HL-60/S4 treated with phorbol 12-myristate 13-acetate at 8.2 ng/mL for 4 days and 3 days (cell line): Measurements from ENCODE around the gene CARD9.

ENCODE experiments used
- in situ Hi-C: fragments of 300-500 bp; cut with MboI; formaldehyde crosslinking; loops from 2 replicates; pipeline ENCODE4 v1.15.0; 2022; ENCODE audit warnings: low sequenced_read_pairs

CARD9 gene

DNA sequence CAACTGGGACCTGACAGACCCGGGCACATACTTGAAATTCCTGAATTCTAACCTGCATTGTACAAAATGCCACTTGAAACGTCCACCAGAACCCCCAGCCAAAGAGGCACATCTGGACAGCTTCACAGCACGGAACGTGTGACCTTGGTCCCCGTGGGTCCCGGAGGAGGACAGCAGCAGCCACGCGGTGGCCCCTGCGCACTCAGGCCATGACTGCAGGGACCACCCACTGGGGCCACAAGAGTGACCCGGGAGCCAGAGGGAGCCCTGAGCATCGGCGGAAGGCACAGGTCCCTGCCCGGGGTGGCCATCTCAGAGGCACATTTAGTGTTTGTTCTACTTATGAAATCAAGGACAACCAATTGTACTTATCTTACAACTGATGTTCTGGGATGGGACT is 28.6 kb upstream of the CARD9 start:
- in situ Hi-C loops, result no loop called here

DNA sequence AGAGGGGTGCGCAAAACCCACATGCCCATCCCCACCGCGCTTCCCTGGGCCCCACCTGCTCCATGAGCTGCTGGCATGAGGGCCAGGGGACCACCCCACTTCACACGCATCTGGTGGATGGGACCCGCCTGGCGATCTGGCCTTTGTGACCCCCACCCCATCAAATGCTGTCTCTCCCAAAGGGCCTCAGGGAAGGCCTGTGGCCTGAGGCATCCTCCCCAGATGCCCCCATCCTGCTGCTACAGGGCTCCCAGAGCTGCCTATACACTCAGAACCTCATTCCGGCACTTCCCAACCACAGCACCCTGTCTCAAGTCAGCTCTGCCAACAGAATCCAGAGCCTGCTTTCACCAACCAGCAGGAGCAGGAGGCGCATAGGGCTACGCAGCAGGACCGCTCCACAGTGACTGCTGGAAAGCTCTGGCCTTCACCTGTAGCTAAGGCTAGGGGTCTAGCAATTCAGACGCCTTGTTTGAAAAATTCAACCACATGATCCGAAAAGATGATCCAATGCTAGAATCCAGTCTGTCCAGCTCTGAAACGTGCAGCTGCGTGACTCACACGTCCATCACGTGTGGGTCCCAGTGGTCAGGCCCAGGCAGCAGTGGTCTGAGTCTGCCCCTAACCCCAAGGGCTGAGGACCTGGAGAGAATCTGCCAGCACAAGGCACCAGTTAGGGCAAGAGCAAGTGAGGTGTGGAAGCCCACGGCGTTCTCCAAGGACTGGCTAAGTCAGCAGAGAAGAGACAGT is 27.9 kb upstream of the CARD9 start:
- in situ Hi-C loops, result no loop called here

DNA sequence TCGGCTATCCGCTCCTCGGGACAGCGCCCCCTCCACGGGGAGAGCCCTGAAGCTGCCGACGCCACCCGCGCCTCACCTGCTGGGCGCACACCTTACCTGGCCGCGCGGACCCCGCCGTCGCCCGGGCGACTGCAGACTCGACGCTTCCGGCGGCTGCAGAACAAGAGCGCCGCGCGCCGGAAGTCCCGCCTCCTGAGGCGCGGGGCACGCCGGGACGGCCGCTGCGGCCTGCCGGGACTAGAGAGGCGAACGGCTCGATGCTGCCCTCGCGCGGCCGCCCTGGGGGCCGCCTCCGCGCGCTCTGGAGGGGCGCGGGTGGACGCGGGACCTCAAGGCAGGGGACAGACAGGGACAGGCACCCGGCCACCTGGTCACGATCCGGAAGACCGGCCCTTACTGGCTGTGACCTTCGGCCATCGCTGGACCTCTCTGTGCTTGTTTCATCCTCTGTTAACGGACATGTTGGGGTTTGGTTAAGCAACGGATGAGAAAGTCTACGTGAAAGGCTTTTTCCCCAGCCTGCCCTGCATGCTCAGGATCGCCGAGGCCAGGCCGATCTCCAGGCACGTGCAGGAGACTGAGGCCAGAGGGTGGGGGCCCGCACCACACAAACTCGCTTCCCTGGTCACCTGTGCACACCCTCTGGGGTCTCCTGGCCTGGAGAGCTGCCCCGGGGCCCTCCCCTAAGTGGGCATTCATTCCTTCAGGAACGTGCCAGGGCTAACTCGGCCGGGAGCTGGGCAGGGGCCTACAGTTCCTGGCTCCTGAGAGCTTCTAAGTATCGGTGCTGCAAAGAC is 26.8 kb upstream of the CARD9 start, which contains the start of gene SNAPC4:
SNAPC4 (minus strand) TSS at position 133 of the 797 bp plus-strand sequence. CDS start 1,742 bp downstream, outside the sequence.
- in situ Hi-C loops, result no loop called here

DNA sequence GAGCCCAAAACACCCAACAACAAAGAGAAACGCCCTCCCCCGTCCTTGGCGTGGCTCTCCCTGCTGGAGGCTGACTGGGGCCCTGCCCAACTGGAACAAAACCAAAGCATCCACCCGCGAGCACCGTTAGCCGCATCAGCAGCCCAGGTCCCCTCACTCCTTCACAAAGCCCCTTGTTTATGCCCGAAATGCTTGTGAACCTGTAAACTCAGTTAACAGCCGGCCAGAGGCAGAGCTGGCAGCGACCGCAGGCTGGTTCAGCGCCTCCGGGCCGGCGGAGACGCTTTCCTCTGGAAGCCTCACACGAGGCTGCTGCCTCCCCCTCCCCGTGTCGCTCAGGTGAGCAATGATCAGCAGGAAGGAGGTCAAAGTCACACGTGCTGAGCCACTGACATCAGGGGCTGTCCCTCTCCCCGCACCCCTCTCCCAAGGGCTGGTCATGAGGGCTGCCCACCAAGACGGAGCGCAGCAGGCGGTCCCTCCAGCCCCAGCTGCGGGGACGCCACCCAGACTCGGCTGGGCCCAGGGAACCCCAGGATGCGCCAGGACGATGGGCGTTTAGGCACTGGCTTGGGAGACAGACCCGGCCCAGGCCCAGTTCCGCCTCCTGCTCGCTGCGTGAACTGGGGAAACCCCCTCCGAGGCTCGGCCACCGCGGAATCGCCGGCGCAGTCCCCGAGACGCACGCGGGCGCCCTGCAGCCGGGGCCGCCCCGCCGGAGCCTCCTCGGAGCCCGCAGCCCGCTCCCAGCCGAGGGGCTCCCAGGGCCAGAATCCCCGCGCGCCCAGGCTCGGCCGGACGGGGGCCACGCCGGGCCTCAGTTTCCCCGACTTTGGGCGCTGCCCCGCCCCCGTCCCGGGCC is 25.9 kb upstream of the CARD9 start:
- in situ Hi-C loops, result no loop called here

DNA sequence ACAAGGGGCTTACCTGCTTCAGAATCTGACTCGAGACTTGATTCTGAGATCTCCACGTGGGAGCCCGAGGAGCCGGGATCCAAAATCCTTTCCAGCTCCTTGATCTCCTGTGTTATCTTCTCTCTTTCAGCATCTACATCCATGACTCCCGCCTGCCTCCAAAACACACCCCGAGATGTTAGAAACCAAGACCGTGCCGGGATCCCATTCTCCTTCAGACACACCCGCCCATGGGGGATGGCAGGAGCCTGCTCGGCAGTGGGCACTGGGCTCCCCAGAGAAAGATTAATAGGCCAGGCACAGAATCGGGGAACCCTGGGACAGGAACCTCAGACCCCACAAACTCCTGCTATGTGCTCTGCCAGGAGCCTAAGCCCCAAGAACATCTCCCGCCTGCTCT is 24.8 kb upstream of the CARD9 start:
- in situ Hi-C loops, result no loop called here

DNA sequence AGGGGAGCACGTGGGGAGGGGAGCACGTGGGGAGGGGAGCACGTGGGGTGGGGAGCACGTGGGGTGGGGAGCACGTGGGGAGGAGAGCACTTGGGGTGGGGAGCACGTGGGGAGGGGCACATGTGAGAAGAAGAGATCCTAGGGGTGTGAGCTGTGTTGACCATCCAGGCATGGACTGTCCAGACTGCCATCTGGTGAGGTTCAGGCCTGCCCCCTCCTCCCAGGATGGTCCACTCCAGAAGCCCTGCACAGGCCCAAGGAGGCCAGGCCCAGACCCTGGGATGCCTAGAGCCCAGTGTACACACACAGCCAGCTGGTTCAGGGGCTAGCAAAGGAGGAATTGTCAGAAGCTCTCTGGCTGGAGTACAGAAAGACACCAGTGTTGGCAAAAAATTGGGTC is 24.2 kb upstream of the CARD9 start:
- in situ Hi-C loops, result no loop called here

DNA sequence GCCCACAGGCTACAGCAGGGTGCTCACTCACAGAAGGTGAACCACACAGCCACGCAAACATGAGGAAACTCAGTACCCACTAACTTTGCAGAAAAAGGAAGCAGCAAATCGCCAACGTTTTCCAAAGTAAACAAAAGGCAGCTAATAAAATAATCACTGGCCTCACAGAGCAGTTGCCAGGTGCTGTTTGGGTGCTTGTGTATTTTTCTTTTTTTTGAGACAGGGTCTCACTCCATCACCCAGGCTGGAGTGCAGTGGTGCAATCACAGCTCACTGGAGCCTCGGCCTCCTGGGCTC is 22.7 kb upstream of the CARD9 start:
- in situ Hi-C loops, result no loop called here

DNA sequence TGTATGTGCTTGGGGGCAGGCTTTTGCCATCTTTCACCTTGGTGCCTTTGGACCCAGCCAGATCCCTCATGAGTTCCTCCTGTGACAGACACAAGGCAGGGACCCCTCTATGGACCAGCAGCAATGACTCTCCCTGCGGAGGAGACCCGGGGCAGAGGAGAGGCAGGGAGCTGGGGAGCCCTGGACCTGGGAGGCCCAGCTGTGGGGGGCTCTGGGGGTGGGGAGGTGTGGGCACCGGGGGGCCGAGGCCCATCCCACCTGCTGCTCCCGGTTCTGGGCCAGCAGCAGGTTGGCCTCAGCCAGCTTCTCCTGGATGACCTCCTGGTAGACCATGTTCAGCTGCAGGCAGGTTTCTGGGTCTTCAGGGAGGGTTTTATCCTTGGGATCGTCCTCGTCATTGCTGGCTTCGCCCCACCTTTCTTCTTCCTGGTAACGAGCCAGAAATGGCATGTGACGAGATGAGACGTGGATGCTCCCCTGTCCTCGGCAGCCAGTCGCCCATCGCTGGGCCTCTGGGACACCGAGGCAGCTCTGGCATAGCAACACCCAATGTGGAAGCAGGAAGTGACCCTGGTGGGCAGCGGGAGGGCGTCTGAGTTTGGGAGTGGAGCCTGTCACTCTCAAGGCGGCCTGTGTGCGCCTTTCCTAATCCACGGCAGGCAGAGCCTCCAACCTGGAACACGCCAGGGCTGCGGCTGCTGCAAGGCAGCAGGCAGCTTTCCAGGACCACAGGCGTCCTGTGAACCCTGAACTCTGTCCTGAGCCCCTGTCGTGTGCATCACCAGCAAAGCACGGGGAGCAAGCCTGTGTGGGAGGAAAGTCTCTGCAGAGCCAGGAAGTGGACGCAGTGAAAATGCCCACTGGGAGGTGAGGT is 22.1 kb upstream of the CARD9 start:
- in situ Hi-C loops, result no loop called here

DNA sequence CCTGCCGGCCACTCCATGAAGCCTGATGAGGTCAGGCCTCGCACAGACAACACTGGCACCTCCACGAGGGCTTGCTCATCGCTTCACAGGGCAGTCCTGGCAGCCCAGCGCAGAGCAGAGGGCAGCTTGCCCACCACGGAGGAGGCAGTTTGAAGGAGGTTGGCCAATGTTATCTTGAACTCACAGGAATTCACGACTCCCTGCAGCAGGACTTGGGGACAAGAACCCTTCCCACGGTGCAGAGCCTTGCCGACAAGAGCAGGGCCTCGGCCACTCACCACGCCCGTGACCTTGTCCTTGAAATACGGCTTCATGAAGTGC is 21.5 kb upstream of the CARD9 start:
- in situ Hi-C loops, result no loop called here

DNA sequence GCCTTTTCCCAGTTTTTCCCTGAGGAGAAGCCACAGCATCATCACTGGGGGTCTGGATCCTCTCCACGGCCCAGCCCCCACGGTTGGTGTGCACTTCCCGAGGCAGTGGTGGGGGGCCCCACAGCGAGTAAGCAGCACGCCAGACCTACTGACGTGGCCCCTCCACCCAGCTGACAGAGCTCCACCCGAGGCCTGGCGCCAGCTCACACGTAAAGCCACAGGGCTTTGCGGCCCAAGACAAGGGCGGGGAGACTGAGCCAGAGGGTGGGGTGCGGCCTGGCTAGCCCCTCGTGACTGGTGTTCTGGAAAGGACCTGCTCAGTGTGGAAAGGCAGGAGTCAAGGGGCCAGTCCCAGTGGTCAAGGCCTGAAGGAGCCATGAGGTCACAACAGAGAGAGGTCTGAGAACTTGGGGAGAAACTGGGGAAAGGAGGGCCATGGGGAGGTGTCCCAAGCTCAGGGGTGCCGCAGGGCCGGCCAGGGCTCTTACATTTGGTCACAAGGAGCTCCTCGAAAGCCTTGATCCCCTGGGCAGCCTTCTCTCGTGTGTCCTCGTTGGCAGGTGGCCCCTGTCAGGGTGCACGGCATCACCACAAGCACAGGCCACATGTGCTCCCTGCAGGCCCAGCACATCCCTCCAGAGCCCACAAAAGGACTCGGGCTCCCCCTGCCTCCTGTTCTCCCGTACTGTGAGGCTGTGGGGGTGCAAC is 21.0 kb upstream of the CARD9 start:
- in situ Hi-C loops, result no loop called here

DNA sequence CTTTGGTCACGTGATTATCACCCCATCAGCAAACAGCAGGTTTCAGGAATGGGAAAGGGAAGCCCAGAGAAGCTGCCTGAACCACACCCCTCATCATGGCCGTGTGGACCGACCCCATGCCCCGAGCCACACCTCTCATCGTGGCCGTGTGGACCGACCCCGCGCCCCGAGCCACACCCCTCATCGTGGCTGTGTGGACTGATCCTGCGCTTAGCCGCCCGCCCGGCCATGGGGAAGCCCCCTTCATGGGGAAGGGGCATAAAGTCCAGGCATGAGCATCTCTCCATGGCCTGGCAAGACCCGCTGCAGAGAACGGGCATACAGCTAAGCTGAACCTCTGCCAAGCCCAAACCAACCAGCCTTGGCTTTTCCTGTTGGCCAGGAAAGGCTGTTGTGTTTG is 20.1 kb upstream of the CARD9 start:
- in situ Hi-C loops, result no loop called here

DNA sequence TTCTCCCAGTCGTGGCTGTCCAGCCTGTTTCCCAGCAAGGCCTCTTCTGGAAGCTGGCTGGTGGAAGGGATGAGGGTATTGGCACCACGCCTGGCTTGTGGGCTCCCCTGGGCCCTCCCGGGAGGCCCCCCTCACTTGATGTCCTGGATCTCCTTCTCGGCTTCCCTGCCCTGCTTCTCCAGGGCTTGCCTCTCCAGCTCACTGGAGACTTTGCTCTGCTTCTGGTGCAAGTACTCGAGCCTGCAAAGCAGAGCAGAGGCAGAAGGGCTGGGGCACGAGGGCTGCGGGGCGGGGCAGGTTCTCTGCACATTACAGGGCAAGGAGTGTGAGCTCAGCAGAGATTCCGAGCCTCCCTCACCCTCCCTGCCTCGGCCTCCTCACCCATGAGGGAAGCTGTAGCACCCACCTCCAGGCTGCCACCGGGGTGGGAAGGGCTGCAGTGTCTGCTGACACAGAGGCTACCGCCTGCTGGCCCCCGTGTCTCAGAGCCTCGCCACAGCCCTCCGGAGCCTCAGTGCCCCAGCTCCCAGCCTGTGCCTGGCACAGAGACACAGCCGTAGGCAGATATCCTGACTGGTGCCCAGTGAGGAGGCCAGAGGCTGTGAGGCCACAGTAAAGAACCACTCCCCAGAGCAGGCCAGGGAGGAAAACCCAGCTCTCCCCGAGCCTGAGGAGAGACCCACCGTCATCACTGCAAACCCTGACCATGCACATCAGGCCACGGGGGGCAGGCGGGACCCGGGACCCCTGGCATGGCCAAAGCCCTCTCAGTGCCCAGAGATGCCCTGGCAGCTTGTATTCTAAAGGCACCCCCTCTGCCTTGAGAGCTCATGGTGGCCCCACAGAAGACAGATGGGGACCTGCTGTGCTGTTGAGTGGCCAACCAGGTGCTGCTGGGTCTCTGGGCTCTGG is 19.3 kb upstream of the CARD9 start:
- in situ Hi-C loops, result no loop called here

DNA sequence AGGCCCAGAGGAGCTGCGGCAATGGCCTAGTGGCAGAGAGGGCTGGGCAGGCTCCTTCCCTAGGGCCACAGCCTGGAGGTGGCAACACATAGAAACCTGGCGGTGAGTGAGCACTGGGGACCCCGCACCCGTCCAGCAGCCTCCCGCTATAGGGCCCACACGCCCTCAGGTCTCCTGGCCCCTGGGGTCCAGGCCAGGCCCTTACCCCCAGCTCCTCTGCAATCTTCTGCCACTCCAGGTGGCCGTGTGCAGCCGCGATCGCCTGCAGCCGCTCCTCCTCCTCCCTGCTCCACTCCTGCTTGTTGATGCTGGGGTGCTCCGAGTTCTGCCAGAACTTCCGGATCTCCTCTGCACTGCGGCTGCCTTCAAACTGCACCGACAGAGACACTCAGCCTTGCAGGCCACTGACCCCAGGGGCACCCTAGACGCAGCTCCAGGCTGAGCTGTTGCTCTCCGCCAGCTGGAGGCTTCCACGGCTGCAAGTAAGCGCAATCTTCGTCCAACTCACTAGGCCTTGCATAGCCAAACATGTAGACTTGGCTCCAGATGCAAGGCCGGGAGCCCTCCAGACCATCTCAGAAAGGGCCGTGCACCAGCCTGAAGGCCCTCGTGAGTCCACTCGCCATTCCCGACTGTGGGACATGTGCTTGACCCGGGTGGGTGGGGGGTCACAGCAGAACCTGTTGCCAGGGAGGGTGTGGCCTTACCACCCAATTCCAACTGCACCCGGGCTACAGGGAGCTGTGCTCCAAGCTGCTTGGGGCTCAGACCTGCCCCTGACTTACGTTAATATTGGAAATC is 18.5 kb upstream of the CARD9 start:
- in situ Hi-C loops, result no loop called here

DNA sequence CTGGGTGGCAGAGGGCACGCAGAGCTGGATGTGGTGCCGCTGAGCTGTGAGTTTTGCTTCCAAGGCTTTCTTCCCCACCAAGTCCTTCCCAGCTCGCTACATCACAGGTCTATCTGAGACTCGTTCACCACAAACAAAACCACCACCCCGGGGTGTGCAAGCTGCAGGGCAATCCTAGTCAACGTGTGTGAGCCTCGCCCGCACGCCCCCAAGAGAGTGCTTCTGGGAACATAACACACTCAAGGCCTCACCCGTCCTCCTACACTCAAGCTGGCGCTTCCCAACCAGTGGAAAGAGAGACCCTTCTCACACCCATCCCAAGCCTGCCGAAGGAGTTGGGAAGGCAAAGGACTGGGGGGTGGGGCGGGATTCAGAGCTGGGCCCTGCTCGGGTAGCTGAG is 15.9 kb upstream of the CARD9 start:
- in situ Hi-C loops, result no loop called here

DNA sequence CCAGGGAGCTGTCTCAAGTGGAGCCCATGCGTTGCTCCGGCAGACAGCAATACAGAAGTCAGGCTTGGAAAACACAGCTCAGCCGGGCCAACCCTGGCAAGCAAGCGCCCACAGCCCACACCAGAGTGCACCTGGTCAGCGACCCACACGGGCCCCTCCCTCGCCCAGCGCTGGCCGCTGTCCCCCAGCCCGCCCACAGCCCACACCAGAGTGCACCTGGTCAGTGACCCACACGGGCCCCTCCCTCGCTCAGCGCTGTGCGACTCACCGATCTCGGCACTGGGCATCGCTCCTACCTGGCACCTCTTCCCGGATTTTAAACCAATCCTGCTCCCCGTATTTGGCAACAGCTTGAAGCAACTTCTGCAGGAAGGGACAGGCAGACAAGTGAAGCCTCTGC is 13.7 kb upstream of the CARD9 start:
- in situ Hi-C loops, result no loop called here

DNA sequence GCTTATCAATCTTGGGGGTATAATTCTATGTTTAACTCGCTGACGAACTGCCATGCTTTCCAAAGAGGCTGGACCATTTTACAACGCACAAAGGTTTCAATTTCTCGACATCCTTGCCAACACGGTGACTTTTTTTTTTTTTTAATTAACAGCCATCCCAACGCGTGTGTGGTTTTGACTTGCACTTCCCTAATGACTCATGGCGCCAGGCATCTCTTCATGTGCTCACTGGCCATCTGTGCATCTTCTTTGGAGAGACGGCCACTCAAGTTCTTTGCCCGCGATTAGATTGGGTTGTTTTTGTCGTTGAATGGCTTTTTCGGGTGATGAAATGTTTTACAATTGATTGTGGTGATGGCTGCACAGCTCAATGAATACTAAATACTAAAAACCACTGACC is 12.5 kb upstream of the CARD9 start:
- in situ Hi-C loops, result no loop called here

DNA sequence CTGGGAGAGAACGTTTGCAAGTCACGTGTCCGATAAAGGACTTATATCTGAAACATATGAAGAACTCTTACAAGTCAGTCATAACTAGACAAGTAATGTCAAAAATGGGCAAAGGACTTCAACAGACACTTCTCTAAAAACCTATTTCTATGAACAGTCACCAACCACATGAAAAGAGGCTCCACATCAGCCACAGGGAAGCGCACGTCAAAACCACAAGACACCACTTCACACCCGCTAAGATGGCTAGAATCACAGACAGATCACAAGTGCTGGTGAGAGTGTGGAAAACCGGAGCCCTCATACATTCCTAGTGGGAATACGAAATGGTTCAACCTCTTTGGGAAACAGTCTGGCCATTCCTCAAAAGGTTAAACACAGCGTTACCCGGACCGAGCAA is 11.5 kb upstream of the CARD9 start:
- in situ Hi-C loops, result no loop called here

DNA sequence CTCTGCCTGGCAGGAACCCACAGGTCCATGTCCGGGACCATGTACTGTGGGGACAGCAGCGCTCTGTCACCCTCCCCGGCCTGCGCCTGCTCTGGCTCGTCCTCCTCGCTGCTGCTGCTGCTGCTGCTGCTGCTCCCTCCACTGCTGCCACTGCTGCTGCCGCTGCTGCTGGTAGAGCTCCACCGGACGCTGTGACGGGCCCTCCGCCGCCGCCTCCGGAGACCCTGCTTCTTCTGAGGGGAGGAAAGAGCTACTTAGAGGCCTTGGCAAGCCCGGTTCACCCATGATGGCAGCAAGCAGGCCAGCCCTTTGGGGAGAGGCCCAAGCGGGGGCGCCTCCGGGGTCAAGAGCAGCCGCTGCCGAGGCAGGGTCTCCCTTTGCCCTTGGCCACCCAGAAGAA is 10.0 kb upstream of the CARD9 start:
- in situ Hi-C loops, result no loop called here
